T follicular helper cell (primary cell): ENCODE results near the gene LACTB.

Experiments
- DNase-seq: peaks from one replicate; pipeline ENCODE4 v3.0.0-alpha.2; 2020; ENCODE audit warnings: low read depth

The LACTB gene

GRCh38 chr15:63124506-63124905, 2.8 kb downstream of the LACTB start:
- DNase-seq: no peak

GRCh38 chr15:63126726-63127125, 5.1 kb downstream of the LACTB start:
- no peak for DNase-seq

- DNase-seq: no peak
These were observed 12.1 kb downstream of the LACTB start for GRCh38 chr15:63133786-63134185.

GRCh38 chr15:63134245-63134985, 12.8 kb downstream of the LACTB start:
- DNase-seq: no peak

- DNase-seq: no peak
These were observed 13.6 kb downstream of the LACTB start for GRCh38 chr15:63135281-63135680.

GRCh38 chr15:63135804-63136203, 14.1 kb downstream of the LACTB start:
- DNase-seq: no peak

- DNase-seq: no peak
These were observed 15.1 kb downstream of the LACTB start for GRCh38 chr15:63136742-63137141.

- DNase-seq: no peak
These were observed 19.3 kb downstream of the LACTB start for GRCh38 chr15:63140936-63141335.

- no peak for DNase-seq
These were observed 23.8 kb downstream of the LACTB start for GRCh38 chr15:63145426-63145825.

- DNase-seq: no peak
These were observed 25.0 kb downstream of the LACTB start for GRCh38 chr15:63146684-63147083.

GRCh38 chr15:63151665-63152064, 30.0 kb downstream of the LACTB start:
- DNase-seq: no peak

- no peak for DNase-seq
These were observed 33.8 kb downstream of the LACTB start for GRCh38 chr15:63155486-63155885.

- no peak for DNase-seq
These were observed 34.5 kb downstream of the LACTB start for GRCh38 chr15:63156086-63156710.

- no peak for DNase-seq
These were observed 35.1 kb downstream of the LACTB start for GRCh38 chr15:63156755-63157117.

GRCh38 chr15:63157118-63157843, 35.6 kb downstream of the LACTB start, which contains the start of gene RPS27L:
Gene RPS27L (minus strand): TSS chr15:63157477. CDS start chr15:63157405, 72 bp downstream.
- peak; percentile 76 for DNase-seq

GRCh38 chr15:63157891-63158431, 36.3 kb downstream of the LACTB start:
- no peak for DNase-seq

- DNase-seq: no peak
These were observed 39.0 kb downstream of the LACTB start for GRCh38 chr15:63160638-63161037.

- DNase-seq: no peak
These were observed 41.6 kb downstream of the LACTB start for GRCh38 chr15:63163217-63163616.

GRCh38 chr15:63165166-63165859, 43.7 kb downstream of the LACTB start:
- DNase-seq: no peak

GRCh38 chr15:63166219-63166618, 44.6 kb downstream of the LACTB start:
- no peak for DNase-seq

GRCh38 chr15:63169788-63170187, 48.1 kb downstream of the LACTB start:
- DNase-seq: no peak

- no peak for DNase-seq
These were observed 50.7 kb downstream of the LACTB start for GRCh38 chr15:63172376-63172775.
